Activated naive CD4-positive, alpha-beta T cell treated with anti-CD3 and anti-CD28 coated beads, Interleukin-2, amount 10 ng/mL, durations not matched to agents 7 days and 5 days (primary cell): ENCODE measurements around the gene GRIA1.

Experiments used
- CTCF ChIA-PET: fragments of 350-600 bp; sonication (Branson Sonifier 250); formaldehyde crosslinking; loops from one replicate; lab custom pipeline; 2021; ENCODE audit warnings: antibody characterized with exemption; lab: Charles Lee
- DNase-seq: peaks from one replicate; pipeline ENCODE4 v3.0.0-alpha.2; 2020
- H3K27ac Mint-ChIP-seq: one replicate; pipeline ENCODE4 v1.8.0; 2021; ENCODE audit warnings: mild to moderate bottlenecking, moderate library complexity, mixed read lengths
- H3K27me3 Mint-ChIP-seq: one replicate; pipeline ENCODE4 v1.8.0; 2021; ENCODE audit warnings: mild to moderate bottlenecking, mixed read lengths
- H3K36me3 Mint-ChIP-seq: one replicate; pipeline ENCODE4 v1.8.0; 2021; ENCODE audit warnings: mixed read lengths
- H3K4me1 Mint-ChIP-seq: one replicate; pipeline ENCODE4 v1.8.0; 2021; ENCODE audit warnings: mixed read lengths
- H3K4me3 Mint-ChIP-seq: one replicate; pipeline ENCODE4 v1.8.0; 2021; ENCODE audit warnings: mild to moderate bottlenecking, moderate library complexity, mixed read lengths
- H3K9me3 Mint-ChIP-seq: one replicate; pipeline ENCODE4 v1.8.0; 2021; ENCODE audit warnings: mixed read lengths

Gene GRIA1

DNA sequence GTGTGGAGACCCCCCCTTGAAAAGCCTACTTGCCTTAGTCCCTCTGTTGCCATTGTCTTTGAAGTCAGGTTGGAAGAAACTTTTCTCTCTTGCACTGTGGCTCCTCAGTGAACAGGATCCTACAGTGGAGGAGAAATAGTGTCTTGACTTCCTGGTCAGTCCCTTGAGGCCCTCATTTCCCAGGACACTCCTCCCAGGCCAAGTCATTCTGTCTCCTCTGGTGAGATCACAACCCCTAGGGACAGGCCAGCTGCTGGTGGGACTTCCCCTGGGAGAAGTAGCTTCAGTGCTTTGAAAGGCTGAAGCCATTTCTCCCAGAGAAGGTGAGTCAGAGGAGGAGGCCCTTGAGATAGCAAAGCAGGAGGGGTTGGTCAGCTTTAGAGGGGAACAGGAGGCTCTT, 10.1 kb upstream of the GRIA1 start:
- Mint-ChIP-seq H3K9me3 (no peaks in the 10 kb centered on the region), H3K27ac (no peak overlapping the region), H3K27me3 (no peaks in the 10 kb centered on the region), H3K4me1 (no peaks in the 10 kb centered on the region), H3K4me3 (no peak overlapping the region), H3K36me3 (no peaks in the 10 kb centered on the region)
- CTCF ChIA-PET = no interaction called here
- DNase-seq = no peak

DNA sequence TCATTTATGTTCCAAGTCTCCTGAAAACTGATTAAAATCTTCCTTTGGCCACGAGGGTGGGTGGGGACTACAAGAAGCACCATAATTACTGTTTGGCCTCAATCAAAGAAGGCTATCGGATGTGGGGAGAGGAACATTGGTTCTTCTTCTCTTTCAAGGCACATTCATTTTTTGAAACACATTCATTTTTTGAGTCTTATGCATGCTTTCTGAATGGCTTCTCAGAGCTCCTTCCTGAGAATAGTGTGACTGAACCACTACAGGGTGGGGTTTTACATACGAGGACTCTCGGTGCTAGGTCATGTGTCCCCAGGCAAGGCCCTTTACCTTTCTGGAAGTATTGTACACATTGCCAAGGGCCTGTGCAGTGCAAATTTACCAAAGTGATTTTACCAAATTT, 7.0 kb upstream of the GRIA1 start:
- H3K36me3 Mint-ChIP-seq = no peaks in the 10 kb centered on the region
- no peaks in the 10 kb centered on the region for H3K4me1 Mint-ChIP-seq
- CTCF ChIA-PET = no interaction called here
- H3K27me3 Mint-ChIP-seq = no peaks in the 10 kb centered on the region
- no peak overlapping the region for H3K4me3 Mint-ChIP-seq
- H3K9me3 Mint-ChIP-seq = no peaks in the 10 kb centered on the region
- DNase-seq = no peak
- no peak overlapping the region for H3K27ac Mint-ChIP-seq

DNA sequence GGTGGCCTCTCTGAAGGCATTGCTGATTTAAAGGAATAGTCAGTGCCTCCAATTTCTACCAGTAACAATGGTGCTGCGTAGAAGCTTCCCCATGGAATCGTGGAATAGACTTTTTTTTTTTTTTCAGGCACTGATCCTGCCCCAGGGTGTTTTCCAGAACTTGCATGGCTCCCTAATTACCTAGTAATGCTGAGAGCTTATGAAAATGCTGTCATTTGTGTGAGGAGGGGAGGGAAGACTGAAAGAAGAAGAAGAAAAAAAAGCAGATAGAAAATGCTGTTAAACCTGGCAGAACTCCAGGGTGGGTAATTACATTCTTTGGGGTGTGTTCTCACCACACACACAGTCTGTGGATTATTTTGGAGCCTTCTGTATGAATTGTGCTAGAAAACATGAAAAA, 4.8 kb upstream of the GRIA1 start:
- CTCF ChIA-PET = no interaction called here
- Mint-ChIP-seq H3K4me1 (no peaks in the 10 kb centered on the region), H3K4me3 (no peak overlapping the region), H3K27ac (no peak overlapping the region), H3K9me3 (no peaks in the 10 kb centered on the region), H3K36me3 (no peaks in the 10 kb centered on the region), H3K27me3 (peaks cover 11% of the 10 kb centered on the region)
- DNase-seq = no peak

DNA sequence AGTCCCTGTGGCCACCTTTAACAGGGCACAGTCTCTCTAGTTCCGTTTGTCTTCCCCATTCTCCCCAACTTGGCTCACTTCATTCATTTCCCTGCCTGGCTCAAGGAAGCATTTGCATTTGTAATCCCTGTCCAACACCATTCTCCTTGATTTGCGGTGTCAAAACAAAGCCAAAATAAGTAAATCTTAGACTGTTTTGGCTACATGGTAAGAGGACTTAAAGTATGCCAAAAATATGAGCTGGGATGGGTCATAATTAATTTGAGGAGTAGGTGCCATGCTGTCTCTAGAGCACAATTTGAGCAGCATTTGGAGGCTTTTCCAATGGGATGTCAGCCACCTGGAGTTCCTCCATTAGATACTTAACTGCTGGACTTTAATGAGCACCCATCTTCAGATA, 3.7 kb upstream of the GRIA1 start:
- H3K9me3 Mint-ChIP-seq = no peaks in the 10 kb centered on the region
- CTCF ChIA-PET = no interaction called here
- H3K36me3 Mint-ChIP-seq = no peaks in the 10 kb centered on the region
- no peak overlapping the region for H3K4me3 Mint-ChIP-seq
- H3K27ac Mint-ChIP-seq = no peak overlapping the region
- DNase-seq = no peak
- H3K4me1 Mint-ChIP-seq = no peaks in the 10 kb centered on the region
- peaks cover 22% of the 10 kb centered on the region for H3K27me3 Mint-ChIP-seq

DNA sequence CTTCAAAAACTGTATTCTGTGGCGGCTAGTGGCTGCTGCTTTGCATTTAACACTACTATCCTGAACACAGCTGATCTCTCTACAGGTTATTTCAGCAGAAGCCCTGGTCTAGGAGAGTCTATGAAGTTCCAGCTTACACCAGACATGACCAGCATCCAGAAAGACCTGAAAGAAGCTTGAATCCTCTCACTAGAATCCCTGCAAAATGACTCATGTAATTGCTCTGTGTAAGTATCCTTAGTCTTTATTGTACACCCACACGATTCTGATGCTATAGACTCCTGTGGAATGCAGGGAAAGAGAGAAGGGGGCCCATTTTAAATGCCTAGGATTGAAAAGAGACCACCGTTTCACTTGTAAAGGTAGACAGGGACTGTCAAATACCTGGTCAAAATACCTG, 859 bp upstream of the GRIA1 start:
- H3K36me3 Mint-ChIP-seq = no peaks in the 10 kb centered on the region
- no peaks in the 10 kb centered on the region for H3K9me3 Mint-ChIP-seq
- H3K27me3 Mint-ChIP-seq = peaks cover 28% of the 10 kb centered on the region
- no peak overlapping the region for H3K4me3 Mint-ChIP-seq
- no peak overlapping the region for H3K27ac Mint-ChIP-seq
- no peaks in the 10 kb centered on the region for H3K4me1 Mint-ChIP-seq
- CTCF ChIA-PET = no interaction called here
- no peak for DNase-seq

DNA sequence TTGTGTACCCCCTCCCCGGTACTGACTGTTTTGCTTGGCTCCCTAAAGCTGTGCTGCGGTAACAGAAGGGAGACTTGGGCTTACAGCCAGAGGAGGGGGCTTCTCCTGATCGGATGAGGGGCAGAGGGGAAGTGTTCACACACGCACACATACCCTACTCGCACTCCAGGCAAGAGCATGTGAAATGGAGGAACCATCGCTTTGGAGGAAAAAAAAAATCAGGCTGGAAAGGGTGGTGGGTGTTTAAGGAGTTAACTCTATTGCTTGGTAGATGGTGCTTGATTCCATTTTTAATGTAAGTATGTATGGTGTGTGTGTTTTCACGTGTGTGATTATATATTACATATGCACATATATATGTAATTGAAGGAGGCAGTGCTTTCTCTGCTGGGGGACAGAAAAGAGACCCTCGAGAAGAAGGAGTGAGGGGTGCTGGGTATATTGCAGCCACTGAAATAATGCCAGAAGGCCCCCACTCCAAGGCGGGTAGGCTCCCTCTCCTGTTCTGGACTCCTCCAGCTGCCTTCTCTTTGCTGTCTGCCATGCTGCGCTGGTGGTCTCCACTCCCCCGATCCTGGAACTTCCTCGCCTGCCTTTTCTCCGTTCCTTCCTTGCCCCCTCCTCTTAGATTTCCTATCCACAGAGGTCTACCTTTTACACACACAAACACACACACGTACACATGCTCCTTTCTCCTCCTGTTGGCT, 721 bp downstream of the GRIA1 start:
- Mint-ChIP-seq H3K4me3 (no peak overlapping the region), H3K9me3 (no peaks in the 10 kb centered on the region), H3K27ac (no peak overlapping the region), H3K36me3 (no peaks in the 10 kb centered on the region), H3K4me1 (no peaks in the 10 kb centered on the region), H3K27me3 (peaks cover 28% of the 10 kb centered on the region)
- CTCF ChIA-PET = no interaction called here
- no peak for DNase-seq

DNA sequence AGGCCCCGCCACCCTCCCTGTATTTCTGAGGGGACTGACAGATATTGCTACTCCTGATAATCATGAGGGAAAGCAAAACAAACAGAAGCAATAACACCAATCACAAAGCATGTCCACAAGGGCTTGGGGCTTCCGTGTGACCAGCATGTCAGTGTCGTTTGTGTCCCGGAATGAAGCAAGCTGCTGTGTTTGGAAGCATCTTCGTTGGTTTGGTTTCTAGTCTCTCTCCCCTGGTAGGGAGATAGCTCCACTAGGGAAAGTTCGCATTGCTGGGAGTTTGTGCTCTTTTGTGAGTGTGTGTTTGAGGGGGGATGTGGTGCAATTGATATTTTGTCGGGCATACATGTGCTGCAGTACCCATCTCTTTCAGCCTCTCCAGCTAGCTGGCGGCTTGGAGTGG, 1.4 kb downstream of the GRIA1 start:
- Mint-ChIP-seq H3K4me1 (no peaks in the 10 kb centered on the region), H3K9me3 (no peaks in the 10 kb centered on the region), H3K36me3 (no peaks in the 10 kb centered on the region), H3K27me3 (peaks cover 28% of the 10 kb centered on the region), H3K4me3 (no peak overlapping the region), H3K27ac (no peak overlapping the region)
- CTCF ChIA-PET = no interaction called here
- no peak for DNase-seq

DNA sequence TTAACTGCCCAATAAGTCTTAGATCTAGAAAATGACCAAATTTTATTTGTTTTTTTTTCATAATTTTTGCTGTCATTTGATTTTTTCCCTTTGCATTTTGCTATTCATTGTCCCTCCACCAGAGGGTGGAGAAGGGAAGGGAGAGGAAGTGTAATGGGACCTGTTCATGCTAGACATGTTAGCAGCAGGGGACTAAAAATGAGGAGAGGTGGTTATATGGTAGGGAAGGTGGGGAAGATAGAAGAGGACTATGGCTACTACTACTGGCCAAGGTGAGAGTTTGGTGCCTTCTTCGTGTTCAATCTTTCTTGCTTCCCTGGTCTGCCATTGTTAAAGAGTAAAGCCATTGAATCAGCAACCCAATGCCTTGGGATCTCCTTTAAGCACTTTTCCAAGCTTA, 6.4 kb downstream of the GRIA1 start:
- peaks cover 9% of the 10 kb centered on the region for H3K27me3 Mint-ChIP-seq
- no peak overlapping the region for H3K27ac Mint-ChIP-seq
- no peak overlapping the region for H3K4me3 Mint-ChIP-seq
- H3K36me3 Mint-ChIP-seq = no peaks in the 10 kb centered on the region
- DNase-seq = no peak
- H3K9me3 Mint-ChIP-seq = no peaks in the 10 kb centered on the region
- no peaks in the 10 kb centered on the region for H3K4me1 Mint-ChIP-seq
- CTCF ChIA-PET = interaction anchor here (1.1 to 2.2 kb wide), 2 partner anchors 468 kb away, joined by 7 to 10 read pairs; no protein-coding TSS in a partner anchor

DNA sequence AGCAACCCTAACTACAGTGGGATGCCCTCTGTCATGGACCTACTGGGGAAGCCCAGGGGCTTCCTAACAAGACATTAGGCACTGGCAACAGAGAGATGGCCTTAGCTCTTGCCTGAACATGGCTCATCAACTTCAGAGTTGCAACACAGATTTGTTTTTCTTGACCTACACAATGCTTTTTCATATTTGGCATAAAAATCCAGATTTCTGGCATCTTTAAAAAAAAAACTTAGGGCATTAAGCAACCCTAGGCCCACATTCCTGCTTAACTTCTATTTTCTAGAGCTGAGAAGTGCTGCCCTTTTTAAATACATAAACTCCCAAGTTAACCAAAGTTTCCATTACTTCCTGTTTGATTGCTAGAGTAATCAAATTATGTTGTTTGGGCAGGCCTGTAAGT, 8.0 kb downstream of the GRIA1 start:
- no peak overlapping the region for H3K27ac Mint-ChIP-seq
- H3K27me3 Mint-ChIP-seq = peaks cover 4% of the 10 kb centered on the region
- no peaks in the 10 kb centered on the region for H3K9me3 Mint-ChIP-seq
- CTCF ChIA-PET = no interaction called here
- no peak for DNase-seq
- H3K4me1 Mint-ChIP-seq = no peaks in the 10 kb centered on the region
- no peaks in the 10 kb centered on the region for H3K36me3 Mint-ChIP-seq
- H3K4me3 Mint-ChIP-seq = no peak overlapping the region

DNA sequence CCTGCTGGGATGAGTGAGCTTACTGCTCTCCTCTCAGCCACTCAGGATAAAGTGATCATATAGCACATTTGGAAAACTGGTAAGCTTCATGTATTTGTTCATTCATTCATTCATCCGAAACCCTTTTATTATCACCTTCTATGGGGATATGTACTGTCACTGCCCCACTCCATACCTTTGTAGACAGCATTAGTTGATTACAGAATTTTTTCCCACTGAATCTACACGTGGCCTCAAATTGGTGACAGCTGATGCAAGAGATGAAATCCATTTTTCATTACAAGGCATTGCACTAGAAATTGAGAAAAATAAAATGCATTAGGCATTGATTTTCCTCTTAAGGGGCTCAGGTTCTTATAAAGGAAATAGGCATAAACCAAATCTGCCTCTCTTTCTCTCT, 9.7 kb downstream of the GRIA1 start:
- Mint-ChIP-seq H3K4me1 (no peaks in the 10 kb centered on the region), H3K27ac (no peak overlapping the region), H3K36me3 (no peaks in the 10 kb centered on the region), H3K9me3 (no peaks in the 10 kb centered on the region), H3K27me3 (peaks cover 4% of the 10 kb centered on the region), H3K4me3 (no peak overlapping the region)
- CTCF ChIA-PET = no interaction called here
- DNase-seq = no peak

DNA sequence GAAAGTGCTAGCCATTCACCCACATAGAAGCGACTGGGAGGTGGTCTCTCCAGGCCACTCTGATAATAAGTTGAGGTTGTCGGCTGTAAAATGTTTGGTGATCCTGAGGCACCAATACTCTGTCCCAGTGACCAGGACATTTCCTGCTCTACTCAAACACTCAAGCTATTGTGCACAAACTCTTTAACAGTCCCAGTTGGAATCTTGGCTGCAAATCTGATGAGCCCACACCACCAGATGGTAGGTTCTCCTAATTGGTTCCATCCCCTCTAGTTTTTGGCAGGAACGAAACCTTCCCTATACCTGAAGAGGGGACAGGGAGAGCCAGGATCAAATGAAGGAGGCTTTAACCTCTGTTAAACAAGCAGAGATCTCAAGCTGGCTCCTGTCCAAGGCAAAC, 14.3 kb downstream of the GRIA1 start:
- H3K36me3 Mint-ChIP-seq = no peaks in the 10 kb centered on the region
- no peak for DNase-seq
- peaks cover 4% of the 10 kb centered on the region for H3K27me3 Mint-ChIP-seq
- no peak overlapping the region for H3K27ac Mint-ChIP-seq
- no peaks in the 10 kb centered on the region for H3K4me1 Mint-ChIP-seq
- no peaks in the 10 kb centered on the region for H3K9me3 Mint-ChIP-seq
- no peak overlapping the region for H3K4me3 Mint-ChIP-seq
- CTCF ChIA-PET = no interaction called here

DNA sequence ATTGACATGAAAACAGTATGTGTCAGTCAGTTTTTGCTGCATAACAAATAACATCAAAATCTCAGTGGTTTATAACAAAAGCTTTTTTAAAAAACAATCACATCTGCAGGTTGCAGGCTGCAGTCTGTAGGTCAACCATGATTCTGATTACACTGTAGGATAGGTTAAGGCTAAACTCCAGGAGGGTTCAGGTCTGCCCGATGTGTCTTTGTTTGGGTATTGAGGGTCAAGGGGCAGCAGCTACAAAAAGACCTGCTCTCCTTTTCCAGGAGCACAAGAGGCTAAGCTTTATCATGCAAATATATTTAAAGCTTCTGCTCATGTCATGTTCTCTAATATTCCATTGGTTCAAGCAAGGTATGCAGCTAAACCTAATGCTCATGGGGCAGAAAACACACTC, 18.2 kb downstream of the GRIA1 start:
- no peaks in the 10 kb centered on the region for H3K36me3 Mint-ChIP-seq
- H3K4me1 Mint-ChIP-seq = no peaks in the 10 kb centered on the region
- no peak overlapping the region for H3K27ac Mint-ChIP-seq
- no peaks in the 10 kb centered on the region for H3K27me3 Mint-ChIP-seq
- H3K4me3 Mint-ChIP-seq = no peak overlapping the region
- CTCF ChIA-PET = no interaction called here
- H3K9me3 Mint-ChIP-seq = no peaks in the 10 kb centered on the region
- DNase-seq = no peak

DNA sequence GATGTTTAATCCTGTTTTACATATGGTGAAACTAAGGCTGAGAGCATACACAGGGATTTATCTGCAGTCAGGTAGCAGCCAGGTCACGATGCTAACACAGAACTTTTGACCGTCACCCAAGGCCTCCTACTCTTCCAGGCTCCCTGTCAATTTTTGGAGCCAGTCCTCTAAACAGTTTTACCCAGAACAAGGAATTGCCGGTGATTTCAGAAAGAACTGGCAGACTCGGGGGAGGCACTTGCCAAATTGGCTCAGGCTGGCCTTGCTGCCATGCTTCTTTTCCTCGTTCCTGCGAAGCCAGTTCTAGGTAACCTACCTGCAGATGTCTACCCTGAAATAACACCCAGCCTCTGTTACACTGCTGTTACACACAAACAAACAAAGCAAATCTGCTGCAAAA, 21.2 kb downstream of the GRIA1 start:
- Mint-ChIP-seq H3K36me3 (no peaks in the 10 kb centered on the region), H3K27me3 (no peaks in the 10 kb centered on the region), H3K9me3 (no peaks in the 10 kb centered on the region), H3K4me3 (no peak overlapping the region), H3K27ac (no peak overlapping the region), H3K4me1 (no peaks in the 10 kb centered on the region)
- CTCF ChIA-PET = no interaction called here
- no peak for DNase-seq

DNA sequence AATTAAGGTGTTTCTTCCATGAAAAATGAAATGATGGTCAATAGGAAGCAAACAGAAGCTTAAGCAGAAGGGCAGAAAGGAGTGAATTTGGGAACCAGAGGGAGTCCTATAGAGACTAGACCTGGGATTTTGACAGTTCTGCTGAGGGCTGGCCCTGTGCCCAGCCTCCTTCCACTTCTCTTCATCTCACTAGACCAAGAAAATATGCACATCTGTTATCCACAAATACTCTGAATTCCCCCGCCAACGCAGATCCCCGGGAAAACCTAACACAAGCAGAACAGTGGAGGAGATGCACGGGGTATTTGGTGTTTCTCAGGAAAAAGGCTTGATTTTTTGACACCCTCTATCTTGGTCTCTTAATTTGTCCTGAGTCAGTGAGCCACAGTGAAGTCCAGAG, 22.7 kb downstream of the GRIA1 start:
- no peak overlapping the region for H3K27ac Mint-ChIP-seq
- no peaks in the 10 kb centered on the region for H3K36me3 Mint-ChIP-seq
- no peaks in the 10 kb centered on the region for H3K4me1 Mint-ChIP-seq
- H3K9me3 Mint-ChIP-seq = no peaks in the 10 kb centered on the region
- CTCF ChIA-PET = no interaction called here
- no peak for DNase-seq
- H3K4me3 Mint-ChIP-seq = no peak overlapping the region
- no peaks in the 10 kb centered on the region for H3K27me3 Mint-ChIP-seq

DNA sequence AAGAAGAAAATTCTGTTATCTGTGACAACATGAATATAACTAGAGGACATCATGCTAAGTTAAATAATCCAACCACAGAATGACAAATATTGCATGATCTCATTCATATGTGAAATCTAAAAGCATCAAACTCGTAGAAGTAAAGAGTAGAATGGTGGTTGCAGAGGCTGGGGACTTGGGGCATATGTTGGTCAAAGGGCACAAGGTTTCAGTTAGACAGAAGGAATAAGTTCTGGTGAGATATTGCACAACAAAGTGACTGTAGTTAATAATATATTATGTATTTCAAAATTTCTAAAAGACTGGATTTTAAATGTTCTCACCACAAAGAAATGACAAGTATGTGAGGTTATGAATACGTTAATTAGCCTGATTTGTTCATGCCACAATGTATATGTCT, 24.8 kb downstream of the GRIA1 start:
- H3K4me3 Mint-ChIP-seq = no peak overlapping the region
- CTCF ChIA-PET = no interaction called here
- no peaks in the 10 kb centered on the region for H3K27me3 Mint-ChIP-seq
- no peak overlapping the region for H3K27ac Mint-ChIP-seq
- no peak for DNase-seq
- no peaks in the 10 kb centered on the region for H3K36me3 Mint-ChIP-seq
- H3K9me3 Mint-ChIP-seq = no peaks in the 10 kb centered on the region
- H3K4me1 Mint-ChIP-seq = no peaks in the 10 kb centered on the region
